H1 (cell line): Measurements from ENCODE around the gene TSPAN32. TPM values are rescaled to one million over a fixed set of nuclear protein-coding genes. Genes with fewer than 3 reads are reported as not detected.

Source experiments
- HDAC2 ChIP-seq, 2 experiments: fragments of 300-600 bp in 1 of 2; sonication (generic) in 1 of 2; IDR thresholded peaks; 2 replicates each; pipeline ENCODE4 v1.6.1; 2011 to 2012; ENCODE audit warnings: low read depth in 2 of 2, low read length in 2 of 2, mild to moderate bottlenecking in 2 of 2, moderate library complexity in 2 of 2, borderline replicate concordance in 1 of 2, inconsistent platforms in 1 of 2
- HDAC6 ChIP-seq: IDR thresholded peaks from one replicate; pipeline ENCODE4 v1.7.1; 2012; ENCODE audit warnings: low read depth, mild to moderate bottlenecking, inconsistent platforms, low read length, moderate library complexity
- POU5F1 ChIP-seq: IDR thresholded peaks from 2 replicates; pipeline ENCODE4 v1.6.1; 2011; ENCODE audit warnings: low read depth, mild to moderate bottlenecking, low read length, moderate library complexity
- RNF2 ChIP-seq: fragments of 200-900, 300-1000 bp; sonication (generic); IDR thresholded peaks from 2 replicates; pipeline ENCODE4 v1.7.1; 2016; ENCODE audit warnings: borderline replicate concordance, low read depth, mild to moderate bottlenecking, antibody characterized with exemption, low read length; ENCODE audit not compliant: poor library complexity, severe bottlenecking; ENCODE audit errors: missing control alignments
- SP1 ChIP-seq: IDR thresholded peaks from 2 replicates; pipeline ENCODE4 v1.6.1; 2011; ENCODE audit warnings: low read depth, low read length
- SP4 ChIP-seq: IDR thresholded peaks from 2 replicates; pipeline ENCODE4 v1.6.1; 2012; ENCODE audit warnings: low read length, inconsistent platforms
- TCF12 ChIP-seq: IDR thresholded peaks from 2 replicates; pipeline ENCODE4 v1.6.1; 2011; ENCODE audit warnings: low read depth, mild to moderate bottlenecking, low read length
- polyA plus RNA-seq, 7 experiments: library from polyadenylated mRNA; depleted of rRNA in 3 of 7; stranded (reverse) in 5 of 7; unstranded in 2 of 7; fragments of >200 nt in 5 of 7; fragments of 200-250 nt in 2 of 7; gene quantifications; 1 replicate in 5 of 7; 2 replicates in 1 of 7; 4 replicates in 1 of 7; pipeline versions ENCODE4 v1.2.1 to v1.2.3, GENCODE V29; 2011 to 2013; ENCODE audit warnings: missing spikeins in 2 of 7, mixed read lengths in 2 of 7
- total RNA-seq: library from RNA; stranded (reverse); fragmentation: NEBNext Ultra II Directional; extraction: Animal tissue kit (Norgen Biotek cat#: 25700); gene quantifications from 2 replicates; pipeline ENCODE4 v1.2.1, GENCODE V29; 2021
- TF ChIP-seq, protein P1 (sequence below): fragments of 300-600 bp; sonication (generic); IDR thresholded peaks from 2 replicates; pipeline ENCODE4 v1.7.1; 2012; ENCODE audit warnings: low read length, moderate library complexity, mild to moderate bottlenecking, inconsistent platforms; ENCODE audit not compliant: insufficient replicate concordance
- TF ChIP-seq, protein P2 (sequence below): IDR thresholded peaks from 2 replicates; pipeline ENCODE4 v1.6.1; 2012; ENCODE audit warnings: low read length, inconsistent platforms

The TSPAN32 gene
- total and polyA plus RNA-seq, 2 of the 8 experiments (the other 6 are each of a cell fraction or from before 2014, with no cell fraction given) = not detected

DNA sequence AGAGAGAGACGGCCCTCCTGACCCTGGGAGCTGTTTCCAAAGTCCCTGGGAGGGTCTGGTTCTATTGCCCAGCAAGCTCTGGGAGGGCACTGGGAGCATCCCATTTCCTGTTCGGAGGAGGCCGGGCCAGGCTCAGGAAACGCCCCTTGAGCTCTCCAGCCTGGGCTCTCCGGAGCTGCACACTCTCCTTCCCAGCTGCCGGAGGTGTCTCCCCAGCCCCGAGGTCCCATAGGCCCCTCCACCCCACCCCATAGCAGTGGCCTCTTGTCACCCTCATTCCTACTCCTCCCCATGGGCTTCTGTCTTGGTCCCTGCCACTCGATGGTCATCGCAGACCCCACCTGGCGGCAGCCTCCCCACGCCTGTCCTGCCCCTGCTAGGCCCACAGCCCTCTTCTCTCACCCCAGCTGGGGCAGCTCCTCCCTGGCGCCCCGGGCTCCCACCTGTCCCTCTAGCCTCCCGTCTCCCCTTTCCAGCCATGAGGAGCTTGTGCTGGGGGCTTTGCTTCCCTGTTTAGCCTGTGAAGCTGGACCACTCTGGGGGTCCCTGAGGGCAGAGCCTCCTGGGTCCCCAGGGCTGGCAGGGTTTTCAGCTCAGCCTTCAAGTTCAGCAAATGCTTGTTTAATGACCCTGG is 2.8 kb downstream of the TSPAN32 start (continued):
- TF ChIP-seq, protein P1, sequence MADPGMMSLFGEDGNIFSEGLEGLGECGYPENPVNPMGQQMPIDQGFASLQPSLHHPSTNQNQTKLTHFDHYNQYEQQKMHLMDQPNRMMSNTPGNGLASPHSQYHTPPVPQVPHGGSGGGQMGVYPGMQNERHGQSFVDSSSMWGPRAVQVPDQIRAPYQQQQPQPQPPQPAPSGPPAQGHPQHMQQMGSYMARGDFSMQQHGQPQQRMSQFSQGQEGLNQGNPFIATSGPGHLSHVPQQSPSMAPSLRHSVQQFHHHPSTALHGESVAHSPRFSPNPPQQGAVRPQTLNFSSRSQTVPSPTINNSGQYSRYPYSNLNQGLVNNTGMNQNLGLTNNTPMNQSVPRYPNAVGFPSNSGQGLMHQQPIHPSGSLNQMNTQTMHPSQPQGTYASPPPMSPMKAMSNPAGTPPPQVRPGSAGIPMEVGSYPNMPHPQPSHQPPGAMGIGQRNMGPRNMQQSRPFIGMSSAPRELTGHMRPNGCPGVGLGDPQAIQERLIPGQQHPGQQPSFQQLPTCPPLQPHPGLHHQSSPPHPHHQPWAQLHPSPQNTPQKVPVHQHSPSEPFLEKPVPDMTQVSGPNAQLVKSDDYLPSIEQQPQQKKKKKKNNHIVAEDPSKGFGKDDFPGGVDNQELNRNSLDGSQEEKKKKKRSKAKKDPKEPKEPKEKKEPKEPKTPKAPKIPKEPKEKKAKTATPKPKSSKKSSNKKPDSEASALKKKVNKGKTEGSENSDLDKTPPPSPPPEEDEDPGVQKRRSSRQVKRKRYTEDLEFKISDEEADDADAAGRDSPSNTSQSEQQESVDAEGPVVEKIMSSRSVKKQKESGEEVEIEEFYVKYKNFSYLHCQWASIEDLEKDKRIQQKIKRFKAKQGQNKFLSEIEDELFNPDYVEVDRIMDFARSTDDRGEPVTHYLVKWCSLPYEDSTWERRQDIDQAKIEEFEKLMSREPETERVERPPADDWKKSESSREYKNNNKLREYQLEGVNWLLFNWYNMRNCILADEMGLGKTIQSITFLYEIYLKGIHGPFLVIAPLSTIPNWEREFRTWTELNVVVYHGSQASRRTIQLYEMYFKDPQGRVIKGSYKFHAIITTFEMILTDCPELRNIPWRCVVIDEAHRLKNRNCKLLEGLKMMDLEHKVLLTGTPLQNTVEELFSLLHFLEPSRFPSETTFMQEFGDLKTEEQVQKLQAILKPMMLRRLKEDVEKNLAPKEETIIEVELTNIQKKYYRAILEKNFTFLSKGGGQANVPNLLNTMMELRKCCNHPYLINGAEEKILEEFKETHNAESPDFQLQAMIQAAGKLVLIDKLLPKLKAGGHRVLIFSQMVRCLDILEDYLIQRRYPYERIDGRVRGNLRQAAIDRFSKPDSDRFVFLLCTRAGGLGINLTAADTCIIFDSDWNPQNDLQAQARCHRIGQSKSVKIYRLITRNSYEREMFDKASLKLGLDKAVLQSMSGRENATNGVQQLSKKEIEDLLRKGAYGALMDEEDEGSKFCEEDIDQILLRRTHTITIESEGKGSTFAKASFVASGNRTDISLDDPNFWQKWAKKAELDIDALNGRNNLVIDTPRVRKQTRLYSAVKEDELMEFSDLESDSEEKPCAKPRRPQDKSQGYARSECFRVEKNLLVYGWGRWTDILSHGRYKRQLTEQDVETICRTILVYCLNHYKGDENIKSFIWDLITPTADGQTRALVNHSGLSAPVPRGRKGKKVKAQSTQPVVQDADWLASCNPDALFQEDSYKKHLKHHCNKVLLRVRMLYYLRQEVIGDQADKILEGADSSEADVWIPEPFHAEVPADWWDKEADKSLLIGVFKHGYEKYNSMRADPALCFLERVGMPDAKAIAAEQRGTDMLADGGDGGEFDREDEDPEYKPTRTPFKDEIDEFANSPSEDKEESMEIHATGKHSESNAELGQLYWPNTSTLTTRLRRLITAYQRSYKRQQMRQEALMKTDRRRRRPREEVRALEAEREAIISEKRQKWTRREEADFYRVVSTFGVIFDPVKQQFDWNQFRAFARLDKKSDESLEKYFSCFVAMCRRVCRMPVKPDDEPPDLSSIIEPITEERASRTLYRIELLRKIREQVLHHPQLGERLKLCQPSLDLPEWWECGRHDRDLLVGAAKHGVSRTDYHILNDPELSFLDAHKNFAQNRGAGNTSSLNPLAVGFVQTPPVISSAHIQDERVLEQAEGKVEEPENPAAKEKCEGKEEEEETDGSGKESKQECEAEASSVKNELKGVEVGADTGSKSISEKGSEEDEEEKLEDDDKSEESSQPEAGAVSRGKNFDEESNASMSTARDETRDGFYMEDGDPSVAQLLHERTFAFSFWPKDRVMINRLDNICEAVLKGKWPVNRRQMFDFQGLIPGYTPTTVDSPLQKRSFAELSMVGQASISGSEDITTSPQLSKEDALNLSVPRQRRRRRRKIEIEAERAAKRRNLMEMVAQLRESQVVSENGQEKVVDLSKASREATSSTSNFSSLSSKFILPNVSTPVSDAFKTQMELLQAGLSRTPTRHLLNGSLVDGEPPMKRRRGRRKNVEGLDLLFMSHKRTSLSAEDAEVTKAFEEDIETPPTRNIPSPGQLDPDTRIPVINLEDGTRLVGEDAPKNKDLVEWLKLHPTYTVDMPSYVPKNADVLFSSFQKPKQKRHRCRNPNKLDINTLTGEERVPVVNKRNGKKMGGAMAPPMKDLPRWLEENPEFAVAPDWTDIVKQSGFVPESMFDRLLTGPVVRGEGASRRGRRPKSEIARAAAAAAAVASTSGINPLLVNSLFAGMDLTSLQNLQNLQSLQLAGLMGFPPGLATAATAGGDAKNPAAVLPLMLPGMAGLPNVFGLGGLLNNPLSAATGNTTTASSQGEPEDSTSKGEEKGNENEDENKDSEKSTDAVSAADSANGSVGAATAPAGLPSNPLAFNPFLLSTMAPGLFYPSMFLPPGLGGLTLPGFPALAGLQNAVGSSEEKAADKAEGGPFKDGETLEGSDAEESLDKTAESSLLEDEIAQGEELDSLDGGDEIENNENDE = no peak
- TF ChIP-seq RNF2 (no peak), POU5F1 (no peak), HDAC6 (no peak), SP4 (no peak), TCF12 (no peak), HDAC2 (IDR thresholded peaks at IDR 0.05; ENCODE audit: borderline replicate concordance in 1 of 2, low read depth in 2 of 2, low read length in 2 of 2) (no peak), SP1 (no peak)
- TF ChIP-seq, protein P2, sequence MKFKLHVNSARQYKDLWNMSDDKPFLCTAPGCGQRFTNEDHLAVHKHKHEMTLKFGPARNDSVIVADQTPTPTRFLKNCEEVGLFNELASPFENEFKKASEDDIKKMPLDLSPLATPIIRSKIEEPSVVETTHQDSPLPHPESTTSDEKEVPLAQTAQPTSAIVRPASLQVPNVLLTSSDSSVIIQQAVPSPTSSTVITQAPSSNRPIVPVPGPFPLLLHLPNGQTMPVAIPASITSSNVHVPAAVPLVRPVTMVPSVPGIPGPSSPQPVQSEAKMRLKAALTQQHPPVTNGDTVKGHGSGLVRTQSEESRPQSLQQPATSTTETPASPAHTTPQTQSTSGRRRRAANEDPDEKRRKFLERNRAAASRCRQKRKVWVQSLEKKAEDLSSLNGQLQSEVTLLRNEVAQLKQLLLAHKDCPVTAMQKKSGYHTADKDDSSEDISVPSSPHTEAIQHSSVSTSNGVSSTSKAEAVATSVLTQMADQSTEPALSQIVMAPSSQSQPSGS = no peak
